ENCODE measurements around the gene NPY. TPM values are rescaled to one million over a fixed set of nuclear protein-coding genes. Genes with fewer than 3 reads are reported as not detected.

NPY gene
- polyA plus RNA-seq, 1 of the 3 experiments (the other 2 are of a cell fraction): 2.6 TPM

- TF ChIP-seq USF1 (IDR thresholded peaks at IDR 0.05; ENCODE audit: borderline replicate concordance, low read depth): no peak
- TF ChIP-seq GABPA (IDR thresholded peaks at IDR 0.05; ENCODE audit: low read depth): no peak
- no peak for TF ChIP-seq SMC3 (IDR thresholded peaks at IDR 0.05; ENCODE audit: low read depth, low read length)
These were observed 12.1 kb upstream of the NPY start (continued) for GRCh38 chr7:24271938-24272337.

- no peak overlapping the region for H3K27ac ChIP-seq (ENCODE audit: low read depth in 2 of 2, low read length in 1 of 2)
- no peak overlapping the region for H3K4me3 ChIP-seq (ENCODE audit: low read depth in 2 of 2, low read length in 1 of 2)
- H3K9ac ChIP-seq: no peak overlapping the region
- ChIA-PET CTCF (interaction anchor here (1.6 kb wide), 1 partner anchor 11 kb away, joined by 5 read pairs; no protein-coding TSS in a partner anchor), POLR2A (no interaction called here)
- H3K9me3 ChIP-seq: no peaks in the 10 kb centered on the region
- no peaks in the 10 kb centered on the region for H4K20me1 ChIP-seq (ENCODE audit: insufficient read depth)
- H3K4me1 ChIP-seq (ENCODE audit: control insufficient read depth in 1 of 2, insufficient read depth in 2 of 2, low read depth in 1 of 2, low read length in 1 of 2): peaks cover 0 to 9% of the 10 kb centered on the region in 2 experiments; a peak in 1 of 4 replicates
- no peak for DNase-seq
- peaks cover 14% of the 10 kb centered on the region for H3K27me3 ChIP-seq (ENCODE audit: insufficient read depth)
- no peak for TF ChIP-seq MEF2A (IDR thresholded peaks at IDR 0.05; ENCODE audit: borderline replicate concordance, low read depth)
- H3K36me3 ChIP-seq (replicated peaks in 1 of 2; ENCODE audit: control insufficient read depth in 1 of 2, insufficient read depth in 2 of 2, low read length in 1 of 2): no peaks in the 10 kb centered on the region
- H3K9me2 ChIP-seq: no peaks in the 10 kb centered on the region
- no peak overlapping the region for H3K4me2 ChIP-seq
- no peaks in the 10 kb centered on the region for H3F3A ChIP-seq (replicated peaks; ENCODE audit: insufficient read depth)
- no peak overlapping the region for H2AFZ ChIP-seq (ENCODE audit: low read depth)
- H3K79me2 ChIP-seq (ENCODE audit: insufficient read depth): no peaks in the 10 kb centered on the region
These were observed 4.5 kb upstream of the NPY start for GRCh38 chr7:24279512-24279911.

- no peak overlapping the region; a peak in 1 of 4 replicates for H3K27ac ChIP-seq (ENCODE audit: low read depth in 2 of 2, low read length in 1 of 2)
- no peaks in the 10 kb centered on the region for H3K9me3 ChIP-seq
- no peak for DNase-seq
- H2AFZ ChIP-seq (ENCODE audit: low read depth): no peak overlapping the region
- no peaks in the 10 kb centered on the region for H3K36me3 ChIP-seq (replicated peaks in 1 of 2; ENCODE audit: control insufficient read depth in 1 of 2, insufficient read depth in 2 of 2, low read length in 1 of 2)
- no peaks in the 10 kb centered on the region for H3K79me2 ChIP-seq (ENCODE audit: insufficient read depth)
- peaks cover 41% of the 10 kb centered on the region for H3K27me3 ChIP-seq (ENCODE audit: insufficient read depth)
- H3K9ac ChIP-seq: no peak overlapping the region
- WGBS (ENCODE audit: low lambda C conversion rate): 36% methylated on average over 19 of the region's 19 CpGs
- peak overlapping the region in 1 of 2 experiments; percentile 52; a peak in 2 of 4 replicates for H3K4me3 ChIP-seq (ENCODE audit: low read depth in 2 of 2, low read length in 1 of 2)
- ChIA-PET POLR2A (interaction anchor here (1.0 kb wide), 1 partner anchor 82 kb away, joined by 3 read pairs; no protein-coding TSS in a partner anchor), CTCF (interaction anchor here (1.2 to 1.5 kb wide), 3 partner anchors 98 to 345 kb away, joined by 3 to 6 read pairs (median 4); no protein-coding TSS in a partner anchor)
- no peaks in the 10 kb centered on the region for H3F3A ChIP-seq (replicated peaks; ENCODE audit: insufficient read depth)
- H4K20me1 ChIP-seq (ENCODE audit: insufficient read depth): no peaks in the 10 kb centered on the region
- no peak overlapping the region for H3K4me2 ChIP-seq
- TF ChIP-seq RXRA (IDR thresholded peaks at IDR 0.05; ENCODE audit: borderline replicate concordance, low read depth) (no peak), RCOR1 (IDR thresholded peaks at IDR 0.05; ENCODE audit: low read length) (no peak), RAD21 (IDR thresholded peaks at IDR 0.05; ENCODE audit: low read length) (no peak), MEF2A (IDR thresholded peaks at IDR 0.05; ENCODE audit: borderline replicate concordance, low read depth) (no peak), NRF1 (IDR thresholded peaks at IDR 0.05; ENCODE audit: low read depth, low read length) (no peak), TEAD4 (IDR thresholded peaks at IDR 0.05; ENCODE audit: borderline replicate concordance, insufficient read depth) (no peak), GABPA (IDR thresholded peaks at IDR 0.05; ENCODE audit: low read depth) (no peak), TCF12 (IDR thresholded peaks at IDR 0.05) (no peak), USF1 (IDR thresholded peaks at IDR 0.05; ENCODE audit: borderline replicate concordance, low read depth) (no peak), NFIC (IDR thresholded peaks at IDR 0.05; ENCODE audit: borderline replicate concordance) (no peak), POLR2AphosphoS5 (IDR thresholded peaks at IDR 0.05; ENCODE audit: low read depth, low read length) (no peak), JUND (IDR thresholded peaks at IDR 0.05) (no peak)
- H3K4me1 ChIP-seq (ENCODE audit: control insufficient read depth in 1 of 2, insufficient read depth in 2 of 2, low read depth in 1 of 2, low read length in 1 of 2): peaks cover 0 to 16% of the 10 kb centered on the region in 2 experiments; a peak in 2 of 4 replicates
- H3K9me2 ChIP-seq: no peaks in the 10 kb centered on the region
These were observed 465 bp upstream of the NPY start for GRCh38 chr7:24283554-24283896.
